H1 (cell line): ENCODE measurements around the gene COQ8B. TPM values are rescaled to one million over a fixed set of nuclear protein-coding genes. Genes with fewer than 3 reads are reported as not detected.

Experiments used
- SIN3A ChIP-seq, 2 experiments: IDR thresholded peaks in 1 of 2; conservative IDR thresholded peaks in 1 of 2; 2 replicates each; pipeline ENCODE4 v1.6.1; 2011 to 2012; ENCODE audit warnings: low read length in 2 of 2, improper control_type of control experiment in 1 of 2, low read depth in 1 of 2, mild to moderate bottlenecking in 1 of 2
- SIX5 ChIP-seq: IDR thresholded peaks from 2 replicates; pipeline ENCODE4 v1.6.1; 2011; ENCODE audit warnings: mild to moderate bottlenecking, low read depth, low read length
- SUZ12 ChIP-seq: fragments of 200-600 bp; sonication (generic); IDR thresholded peaks from 2 replicates; pipeline ENCODE4 v1.6.1; 2012; ENCODE audit warnings: mild to moderate bottlenecking, inconsistent platforms, low read length, moderate library complexity, mixed read lengths
- TEAD4 ChIP-seq: IDR thresholded peaks from 2 replicates; pipeline ENCODE4 v1.6.1; 2012; ENCODE audit warnings: low read depth, low read length, inconsistent platforms, mixed read lengths
- polyA plus RNA-seq, 7 experiments: library from polyadenylated mRNA; depleted of rRNA in 3 of 7; stranded (reverse) in 5 of 7; unstranded in 2 of 7; fragments of >200 nt in 5 of 7; fragments of 200-250 nt in 2 of 7; gene quantifications; 1 replicate in 5 of 7; 2 replicates in 1 of 7; 4 replicates in 1 of 7; pipeline versions ENCODE4 v1.2.1 to v1.2.3, GENCODE V29; 2011 to 2013; ENCODE audit warnings: missing spikeins in 2 of 7, mixed read lengths in 2 of 7
- total RNA-seq: library from RNA; stranded (reverse); fragmentation: NEBNext Ultra II Directional; extraction: Animal tissue kit (Norgen Biotek cat#: 25700); gene quantifications from 2 replicates; pipeline ENCODE4 v1.2.1, GENCODE V29; 2021
- TF ChIP-seq, protein P1 (sequence below): fragments of 300-600 bp; sonication (generic); IDR thresholded peaks from 2 replicates; pipeline ENCODE4 v1.7.1; 2012; ENCODE audit warnings: low read length, moderate library complexity, mild to moderate bottlenecking, inconsistent platforms; ENCODE audit not compliant: insufficient replicate concordance

COQ8B gene
- total and polyA plus RNA-seq, 2 of the 8 experiments (the other 6 are each of a cell fraction or from before 2014, with no cell fraction given), result 41.7 to 46.1 TPM

DNA sequence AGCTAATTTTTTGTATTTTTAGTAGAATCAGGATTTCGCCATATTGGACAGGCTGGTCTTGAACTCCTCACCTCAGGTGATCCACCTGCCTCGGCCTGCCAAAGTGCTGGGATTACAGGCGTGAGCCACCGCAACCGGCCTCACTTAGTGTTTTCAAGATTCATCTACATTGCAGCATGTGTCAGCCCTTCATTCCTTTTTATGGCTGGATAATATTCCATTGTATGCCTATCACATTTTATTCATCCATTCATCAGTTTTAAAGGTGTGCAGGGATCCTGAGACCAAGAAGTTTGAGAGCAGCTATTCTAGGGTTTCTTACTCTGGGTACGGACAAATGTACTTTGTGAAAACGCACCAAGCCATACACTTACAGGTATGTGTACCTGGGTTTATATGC, 9.1 kb downstream of the COQ8B start (continued):
- TF ChIP-seq SIX5 (no peak), SUZ12 (no peak), TEAD4 (no peak), SIN3A (conservative IDR thresholded peaks at IDR 0.05 in 1 of 2, IDR thresholded peaks at IDR 0.05 in 1 of 2; ENCODE audit: low read depth in 1 of 2, low read length in 2 of 2) (no peak)
- TF ChIP-seq, protein P1, sequence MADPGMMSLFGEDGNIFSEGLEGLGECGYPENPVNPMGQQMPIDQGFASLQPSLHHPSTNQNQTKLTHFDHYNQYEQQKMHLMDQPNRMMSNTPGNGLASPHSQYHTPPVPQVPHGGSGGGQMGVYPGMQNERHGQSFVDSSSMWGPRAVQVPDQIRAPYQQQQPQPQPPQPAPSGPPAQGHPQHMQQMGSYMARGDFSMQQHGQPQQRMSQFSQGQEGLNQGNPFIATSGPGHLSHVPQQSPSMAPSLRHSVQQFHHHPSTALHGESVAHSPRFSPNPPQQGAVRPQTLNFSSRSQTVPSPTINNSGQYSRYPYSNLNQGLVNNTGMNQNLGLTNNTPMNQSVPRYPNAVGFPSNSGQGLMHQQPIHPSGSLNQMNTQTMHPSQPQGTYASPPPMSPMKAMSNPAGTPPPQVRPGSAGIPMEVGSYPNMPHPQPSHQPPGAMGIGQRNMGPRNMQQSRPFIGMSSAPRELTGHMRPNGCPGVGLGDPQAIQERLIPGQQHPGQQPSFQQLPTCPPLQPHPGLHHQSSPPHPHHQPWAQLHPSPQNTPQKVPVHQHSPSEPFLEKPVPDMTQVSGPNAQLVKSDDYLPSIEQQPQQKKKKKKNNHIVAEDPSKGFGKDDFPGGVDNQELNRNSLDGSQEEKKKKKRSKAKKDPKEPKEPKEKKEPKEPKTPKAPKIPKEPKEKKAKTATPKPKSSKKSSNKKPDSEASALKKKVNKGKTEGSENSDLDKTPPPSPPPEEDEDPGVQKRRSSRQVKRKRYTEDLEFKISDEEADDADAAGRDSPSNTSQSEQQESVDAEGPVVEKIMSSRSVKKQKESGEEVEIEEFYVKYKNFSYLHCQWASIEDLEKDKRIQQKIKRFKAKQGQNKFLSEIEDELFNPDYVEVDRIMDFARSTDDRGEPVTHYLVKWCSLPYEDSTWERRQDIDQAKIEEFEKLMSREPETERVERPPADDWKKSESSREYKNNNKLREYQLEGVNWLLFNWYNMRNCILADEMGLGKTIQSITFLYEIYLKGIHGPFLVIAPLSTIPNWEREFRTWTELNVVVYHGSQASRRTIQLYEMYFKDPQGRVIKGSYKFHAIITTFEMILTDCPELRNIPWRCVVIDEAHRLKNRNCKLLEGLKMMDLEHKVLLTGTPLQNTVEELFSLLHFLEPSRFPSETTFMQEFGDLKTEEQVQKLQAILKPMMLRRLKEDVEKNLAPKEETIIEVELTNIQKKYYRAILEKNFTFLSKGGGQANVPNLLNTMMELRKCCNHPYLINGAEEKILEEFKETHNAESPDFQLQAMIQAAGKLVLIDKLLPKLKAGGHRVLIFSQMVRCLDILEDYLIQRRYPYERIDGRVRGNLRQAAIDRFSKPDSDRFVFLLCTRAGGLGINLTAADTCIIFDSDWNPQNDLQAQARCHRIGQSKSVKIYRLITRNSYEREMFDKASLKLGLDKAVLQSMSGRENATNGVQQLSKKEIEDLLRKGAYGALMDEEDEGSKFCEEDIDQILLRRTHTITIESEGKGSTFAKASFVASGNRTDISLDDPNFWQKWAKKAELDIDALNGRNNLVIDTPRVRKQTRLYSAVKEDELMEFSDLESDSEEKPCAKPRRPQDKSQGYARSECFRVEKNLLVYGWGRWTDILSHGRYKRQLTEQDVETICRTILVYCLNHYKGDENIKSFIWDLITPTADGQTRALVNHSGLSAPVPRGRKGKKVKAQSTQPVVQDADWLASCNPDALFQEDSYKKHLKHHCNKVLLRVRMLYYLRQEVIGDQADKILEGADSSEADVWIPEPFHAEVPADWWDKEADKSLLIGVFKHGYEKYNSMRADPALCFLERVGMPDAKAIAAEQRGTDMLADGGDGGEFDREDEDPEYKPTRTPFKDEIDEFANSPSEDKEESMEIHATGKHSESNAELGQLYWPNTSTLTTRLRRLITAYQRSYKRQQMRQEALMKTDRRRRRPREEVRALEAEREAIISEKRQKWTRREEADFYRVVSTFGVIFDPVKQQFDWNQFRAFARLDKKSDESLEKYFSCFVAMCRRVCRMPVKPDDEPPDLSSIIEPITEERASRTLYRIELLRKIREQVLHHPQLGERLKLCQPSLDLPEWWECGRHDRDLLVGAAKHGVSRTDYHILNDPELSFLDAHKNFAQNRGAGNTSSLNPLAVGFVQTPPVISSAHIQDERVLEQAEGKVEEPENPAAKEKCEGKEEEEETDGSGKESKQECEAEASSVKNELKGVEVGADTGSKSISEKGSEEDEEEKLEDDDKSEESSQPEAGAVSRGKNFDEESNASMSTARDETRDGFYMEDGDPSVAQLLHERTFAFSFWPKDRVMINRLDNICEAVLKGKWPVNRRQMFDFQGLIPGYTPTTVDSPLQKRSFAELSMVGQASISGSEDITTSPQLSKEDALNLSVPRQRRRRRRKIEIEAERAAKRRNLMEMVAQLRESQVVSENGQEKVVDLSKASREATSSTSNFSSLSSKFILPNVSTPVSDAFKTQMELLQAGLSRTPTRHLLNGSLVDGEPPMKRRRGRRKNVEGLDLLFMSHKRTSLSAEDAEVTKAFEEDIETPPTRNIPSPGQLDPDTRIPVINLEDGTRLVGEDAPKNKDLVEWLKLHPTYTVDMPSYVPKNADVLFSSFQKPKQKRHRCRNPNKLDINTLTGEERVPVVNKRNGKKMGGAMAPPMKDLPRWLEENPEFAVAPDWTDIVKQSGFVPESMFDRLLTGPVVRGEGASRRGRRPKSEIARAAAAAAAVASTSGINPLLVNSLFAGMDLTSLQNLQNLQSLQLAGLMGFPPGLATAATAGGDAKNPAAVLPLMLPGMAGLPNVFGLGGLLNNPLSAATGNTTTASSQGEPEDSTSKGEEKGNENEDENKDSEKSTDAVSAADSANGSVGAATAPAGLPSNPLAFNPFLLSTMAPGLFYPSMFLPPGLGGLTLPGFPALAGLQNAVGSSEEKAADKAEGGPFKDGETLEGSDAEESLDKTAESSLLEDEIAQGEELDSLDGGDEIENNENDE, result no peak
